KMS-11 (cell line): ENCODE measurements around the gene HCK.

Experiments
- H2AFZ ChIP-seq: fragments of 200-600 bp; sonication (generic); 2 replicates; pipeline ENCODE4 v1.6.1; 2016; ENCODE audit warnings: antibody characterized with exemption, mixed run types, low read depth
- H3K27ac ChIP-seq: fragments of 200-600 bp; sonication (generic); 2 replicates; pipeline ENCODE4 v1.6.1; 2016; ENCODE audit warnings: mild to moderate bottlenecking, mixed run types
- H3K27me3 ChIP-seq: fragments of 200-600 bp; sonication (generic); 2 replicates; pipeline ENCODE4 v1.6.1; 2017; ENCODE audit warnings: mild to moderate bottlenecking, low read depth, mixed run types, moderate library complexity; ENCODE audit not compliant: insufficient read depth
- H3K36me3 ChIP-seq: fragments of 200-600 bp; sonication (generic); 2 replicates; pipeline ENCODE4 v1.6.1; 2017; ENCODE audit warnings: mild to moderate bottlenecking, mixed run types; ENCODE audit not compliant: insufficient read depth
- H3K4me1 ChIP-seq: fragments of 200-600 bp; sonication (generic); 2 replicates; pipeline ENCODE4 v1.6.1; 2016; ENCODE audit warnings: mild to moderate bottlenecking, low read depth, mixed run types; ENCODE audit not compliant: poor library complexity, severe bottlenecking
- H3K4me2 ChIP-seq: fragments of 200-600 bp; sonication (generic); 2 replicates; pipeline ENCODE4 v1.7.0; 2016; ENCODE audit warnings: mild to moderate bottlenecking, mixed run types
- H3K4me3 ChIP-seq: fragments of 200-600 bp; sonication (generic); IDR thresholded peaks from 2 replicates; pipeline ENCODE4 v1.6.1; 2017; ENCODE audit warnings: low read depth, low read length, mixed read lengths; ENCODE audit not compliant: insufficient read depth
- H3K79me2 ChIP-seq: fragments of 200-600 bp; sonication (generic); 2 replicates; pipeline ENCODE4 v1.6.1; 2016; ENCODE audit warnings: low read depth, mixed run types; ENCODE audit not compliant: insufficient read depth
- H3K9ac ChIP-seq: fragments of 200-600 bp; sonication (generic); 2 replicates; pipeline ENCODE4 v1.6.1; 2016; ENCODE audit warnings: mild to moderate bottlenecking, mixed run types
- H4K20me1 ChIP-seq: fragments of 200-600 bp; sonication (generic); 2 replicates; pipeline ENCODE4 v1.6.1; 2016; ENCODE audit warnings: mild to moderate bottlenecking, mixed run types; ENCODE audit not compliant: insufficient read depth
- CTCF ChIP-seq: fragments of 200-600 bp; sonication (generic); conservative IDR thresholded peaks from 2 replicates; pipeline ENCODE4 v1.6.1; 2017; ENCODE audit warnings: low read depth, mild to moderate bottlenecking, antibody characterized with exemption, low read length, moderate library complexity, mixed read lengths

Gene HCK

GRCh38 chr20:32051720-32052089 is 337 bp upstream of the HCK start:
- H3K4me2 ChIP-seq, result no peak overlapping the region
- TF ChIP-seq CTCF, result no peak
- no peaks in the 10 kb centered on the region for H4K20me1 ChIP-seq
- no peaks in the 10 kb centered on the region for H3K4me1 ChIP-seq
- H3K36me3 ChIP-seq, result no peaks in the 10 kb centered on the region
- no peak overlapping the region for H3K27ac ChIP-seq
- no peak overlapping the region for H2AFZ ChIP-seq
- no peak overlapping the region for H3K9ac ChIP-seq
- H3K79me2 ChIP-seq, result no peaks in the 10 kb centered on the region
- H3K4me3 ChIP-seq, result no peak overlapping the region
- peaks cover 13% of the 10 kb centered on the region; the same call in 1 of the 2 replicates for H3K27me3 ChIP-seq

- Histone ChIP-seq H4K20me1 (no peaks in the 10 kb centered on the region), H3K27me3 (peaks cover 17% of the 10 kb centered on the region; the same call in 1 of the 2 replicates), H3K9ac (no peak overlapping the region), H3K4me1 (no peaks in the 10 kb centered on the region), H3K4me3 (no peak overlapping the region), H3K4me2 (no peak overlapping the region), H3K36me3 (no peaks in the 10 kb centered on the region), H3K27ac (no peak overlapping the region), H2AFZ (no peak overlapping the region), H3K79me2 (no peaks in the 10 kb centered on the region)
- no peak for TF ChIP-seq CTCF
These were observed 828 bp downstream of the HCK start for GRCh38 chr20:32052778-32053362.

GRCh38 chr20:32053648-32054047 is 1.6 kb downstream of the HCK start:
- Histone ChIP-seq H2AFZ (no peak overlapping the region), H3K27me3 (peaks cover 25% of the 10 kb centered on the region), H4K20me1 (no peaks in the 10 kb centered on the region), H3K4me3 (no peak overlapping the region), H3K27ac (no peak overlapping the region), H3K79me2 (no peaks in the 10 kb centered on the region), H3K36me3 (no peaks in the 10 kb centered on the region), H3K4me2 (no peak overlapping the region), H3K9ac (no peak overlapping the region), H3K4me1 (no peaks in the 10 kb centered on the region)
- no peak for TF ChIP-seq CTCF

GRCh38 chr20:32056708-32057483 is 4.9 kb downstream of the HCK start:
- H4K20me1 ChIP-seq, result no peaks in the 10 kb centered on the region
- no peak overlapping the region for H2AFZ ChIP-seq
- no peaks in the 10 kb centered on the region for H3K36me3 ChIP-seq
- TF ChIP-seq CTCF, result no peak
- no peak overlapping the region for H3K27ac ChIP-seq
- peaks cover 43% of the 10 kb centered on the region for H3K27me3 ChIP-seq
- H3K4me2 ChIP-seq, result no peak overlapping the region
- H3K9ac ChIP-seq, result no peak overlapping the region
- H3K79me2 ChIP-seq, result no peaks in the 10 kb centered on the region
- H3K4me1 ChIP-seq, result no peaks in the 10 kb centered on the region
- H3K4me3 ChIP-seq, result no peak overlapping the region
